SK-N-MC (cell line): ENCODE measurements around the gene TTI1.

Experiments used
- EZH2 ChIP-seq: fragments of 200-600 bp; sonication (generic); IDR thresholded peaks from one replicate; pipeline ENCODE4 v1.6.1; 2017; ENCODE audit warnings: antibody characterized with exemption
- POLR2AphosphoS5 ChIP-seq: IDR thresholded peaks from 2 replicates; pipeline ENCODE4 v1.6.1; 2012; ENCODE audit warnings: mild to moderate bottlenecking, low read depth, low read length, borderline replicate concordance

GRCh38 chr20:37947943-37948342 lies 85.3 kb downstream of the TTI1 start:
- TF ChIP-seq POLR2AphosphoS5 (no peak), EZH2 (no peak)
